GM19395 (cell line): ENCODE data around the gene KIR3DL2.
"Not testable (repeated sequence)": the region's sequence is repeated elsewhere in the genome, so short reads cannot be mapped to it uniquely, and the experiment has no call there.

Source experiments
- ATAC-seq: cut with Tn5 transposase; IDR thresholded peaks from one replicate; pipeline ENCODE4 v1.9.1; 2021; ENCODE audit warnings: mild to moderate bottlenecking, moderate library complexity; ENCODE audit not compliant: unreplicated experiment

The KIR3DL2 gene

GRCh38 chr19:54850061-54850640 lies at the start of gene KIR3DL2:
Gene KIR3DL2, plus strand, starts transcription at chr19:54850443. Its CDS starts 33 bp downstream, at chr19:54850476.
- not testable (repeated sequence) for ATAC-seq

- ATAC-seq: no peak
Observed at GRCh38 chr19:54803410-54803809, 46.8 kb upstream of the KIR3DL2 start, which contains the start of gene KIR2DL4. Gene KIR2DL4, plus strand, starts transcription at chr19:54803610. Its CDS starts 42 bp downstream, at chr19:54803652.

GRCh38 chr19:54804101-54804500 lies 46.1 kb upstream of the KIR3DL2 start:
- no peak for ATAC-seq

GRCh38 chr19:54804571-54804970 lies 45.7 kb upstream of the KIR3DL2 start:
- ATAC-seq: no peak

- ATAC-seq: no peak
Observed at GRCh38 chr19:54805665-54806515, 44.4 kb upstream of the KIR3DL2 start.

GRCh38 chr19:54806516-54806838 lies 43.8 kb upstream of the KIR3DL2 start:
- no peak for ATAC-seq

- not testable (repeated sequence) for ATAC-seq
Observed at GRCh38 chr19:54814571-54814970, 35.7 kb upstream of the KIR3DL2 start.

GRCh38 chr19:54816251-54816650 lies 34.0 kb upstream of the KIR3DL2 start, which contains the start of gene KIR3DL1:
Gene KIR3DL1, plus strand, starts transcription at chr19:54816468.
- not testable (repeated sequence) for ATAC-seq

- no peak for ATAC-seq
Observed at GRCh38 chr19:54817670-54818536, 32.3 kb upstream of the KIR3DL2 start.

- not testable (repeated sequence) for ATAC-seq
Observed at GRCh38 chr19:54824416-54824815, 25.8 kb upstream of the KIR3DL2 start.

GRCh38 chr19:54825326-54825725 lies 24.9 kb upstream of the KIR3DL2 start:
- not testable (repeated sequence) for ATAC-seq

GRCh38 chr19:54828064-54828463 lies 22.2 kb upstream of the KIR3DL2 start:
- ATAC-seq: not testable (repeated sequence)

GRCh38 chr19:54832496-54832895 lies 17.7 kb upstream of the KIR3DL2 start, which contains the start of gene KIR2DS4:
Gene KIR2DS4, plus strand, starts transcription at chr19:54832676.
- ATAC-seq: not testable (repeated sequence)

- ATAC-seq: not testable (repeated sequence)
Observed at GRCh38 chr19:54835126-54835525, 15.1 kb upstream of the KIR3DL2 start.

GRCh38 chr19:54837522-54837921 lies 12.7 kb upstream of the KIR3DL2 start:
- ATAC-seq: not testable (repeated sequence)

- not testable (repeated sequence) for ATAC-seq
Observed at GRCh38 chr19:54843171-54843570, 7.1 kb upstream of the KIR3DL2 start.

- no peak for ATAC-seq
Observed at GRCh38 chr19:54850930-54851329, 687 bp downstream of the KIR3DL2 start.

GRCh38 chr19:54851353-54851752 lies 1.1 kb downstream of the KIR3DL2 start:
- ATAC-seq: no peak

- not testable (repeated sequence) for ATAC-seq
Observed at GRCh38 chr19:54855241-54855640, 5.0 kb downstream of the KIR3DL2 start.

- ATAC-seq: not testable (repeated sequence)
Observed at GRCh38 chr19:54858476-54858875, 8.2 kb downstream of the KIR3DL2 start.

- not testable (repeated sequence) for ATAC-seq
Observed at GRCh38 chr19:54859421-54859820, 9.2 kb downstream of the KIR3DL2 start.
